Esophagus muscularis mucosa (tissue), 4 donors: Measurements from ENCODE around the gene SCIMP. TPM values are rescaled to one million over a fixed set of nuclear protein-coding genes. Genes with fewer than 3 reads are reported as not detected.
"Not testable (repeated sequence)": the region's sequence is repeated elsewhere in the genome, so short reads cannot be mapped to it uniquely, and the experiment has no call there.

Experiments used
- DNase-seq: peaks from one replicate; pipeline ENCODE4 v3.0.0-alpha.2; 2017; ENCODE audit errors: extremely low spot score
- H3K27ac ChIP-seq, 4 donors: fragments of 200-600 bp; sonication (generic); replicated peaks in 1 of 4; 1 replicate in 3 of 4; 2 replicates in 1 of 4; pipeline ENCODE4 v1.5.1; 2016 to 2019; ENCODE audit warnings: mild to moderate bottlenecking in 1 of 4
- H3K27me3 ChIP-seq, 4 donors: fragments of 200-600 bp; sonication (generic); one replicate each; pipeline versions ENCODE4 v1.5.1 to v1.6.0; 2016 to 2019
- H3K36me3 ChIP-seq, 4 donors: fragments of 200-600 bp; sonication (generic); one replicate each; pipeline ENCODE4 v1.5.1; 2016 to 2019
- H3K4me1 ChIP-seq, 4 donors: fragments of 200-600 bp; sonication (generic); one replicate each; pipeline ENCODE4 v1.5.1; 2016 to 2019
- H3K4me3 ChIP-seq, 4 donors: fragments of 200-600 bp; sonication (generic); 1 replicate in 2 of 4; 2 replicates in 2 of 4; pipeline ENCODE4 v1.5.1; 2016 to 2019; ENCODE audit warnings: mild to moderate bottlenecking in 4 of 4, moderate library complexity in 1 of 4
- H3K9me3 ChIP-seq, 4 donors: fragments of 200-600 bp; sonication (generic); 1 replicate in 3 of 4; 2 replicates in 1 of 4; pipeline ENCODE4 v1.5.1; 2016 to 2019
- EP300 ChIP-seq: sonication (generic); formaldehyde crosslinking; IDR thresholded peaks from one replicate; pipeline ENCODE4 v1.6.1; 2017; ENCODE audit warnings: antibody characterized with exemption
- POLR2A ChIP-seq: fragments of 450-650 bp; IDR thresholded peaks from one replicate; pipeline ENCODE4 v1.6.1; 2017; ENCODE audit warnings: antibody characterized with exemption, moderate library complexity, mild to moderate bottlenecking, low read depth
- POLR2AphosphoS5 ChIP-seq, 2 donors: sonication (generic); formaldehyde crosslinking; IDR thresholded peaks; one replicate each; pipeline ENCODE4 v1.6.1; 2017; ENCODE audit warnings: antibody characterized with exemption in 2 of 2
- WGBS: methylation state at CpG from one replicate; pipeline ENCODE4 v1.1.5; 2018; 5-methylcytosine and 5-hydroxymethylcytosine counted together
- intact Hi-C: fragments of 100-400 bp; cut with DNase I; formaldehyde crosslinking; loops from one replicate; pipeline ENCODE4 v1.15.1; 2023
- total RNA-seq, 4 donors: library from RNA; depleted of rRNA; stranded (reverse); fragments of >200 nt; gene quantifications; one replicate each; pipeline versions ENCODE4 v1.1.0 to v1.2.1, GENCODE V29; 2016
- TF ChIP-seq, protein P1 (sequence below), 3 experiments: fragments of 200-600 bp in 2 of 3; fragments of 450-650 bp in 1 of 3; sonication (generic) in 2 of 3; IDR thresholded peaks; one replicate each; pipeline ENCODE4 v1.5.1; 2017 to 2019; ENCODE audit warnings: antibody characterized with exemption in 3 of 3, mild to moderate bottlenecking in 2 of 3, moderate library complexity in 1 of 3

SCIMP gene
- total RNA-seq, 4 donors from 2014 or later: 0.42 to 4.0 (median 1.3) TPM

DNA sequence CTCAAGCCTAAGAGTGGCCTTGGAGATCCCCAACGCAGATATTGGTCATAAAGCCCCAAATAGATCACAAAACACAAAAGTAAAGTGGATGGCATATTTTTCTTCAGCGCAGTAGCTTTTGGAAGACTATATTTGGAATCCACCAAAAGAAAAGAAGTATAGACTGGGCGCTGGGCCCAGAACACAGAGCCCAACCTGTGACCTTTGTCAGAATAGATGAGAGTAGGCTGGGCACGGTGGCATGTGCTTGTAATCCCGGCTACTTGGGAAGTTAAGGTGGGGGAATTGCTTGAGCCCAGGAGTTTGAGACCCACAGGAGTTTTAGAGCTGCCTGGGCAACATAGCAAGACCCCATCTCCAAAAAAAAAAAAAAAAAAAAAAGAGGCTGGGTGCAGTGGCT is 14.6 kb downstream of the SCIMP start:
- Histone ChIP-seq H3K27me3 (no peaks in the 10 kb centered on the region), H3K27ac (no peak overlapping the region), H3K36me3 (peaks cover 0 to 69% (median 41%) of the 10 kb centered on the region in 4 donors), H3K4me1 (peaks cover 0 to 5% (median 1%) of the 10 kb centered on the region in 4 donors), H3K9me3 (no peaks in the 10 kb centered on the region), H3K4me3 (no peak overlapping the region)
- TF ChIP-seq POLR2A (no peak), EP300 (no peak), POLR2AphosphoS5 (IDR thresholded peaks at IDR 0.05) (no peak)
- TF ChIP-seq, protein P1, sequence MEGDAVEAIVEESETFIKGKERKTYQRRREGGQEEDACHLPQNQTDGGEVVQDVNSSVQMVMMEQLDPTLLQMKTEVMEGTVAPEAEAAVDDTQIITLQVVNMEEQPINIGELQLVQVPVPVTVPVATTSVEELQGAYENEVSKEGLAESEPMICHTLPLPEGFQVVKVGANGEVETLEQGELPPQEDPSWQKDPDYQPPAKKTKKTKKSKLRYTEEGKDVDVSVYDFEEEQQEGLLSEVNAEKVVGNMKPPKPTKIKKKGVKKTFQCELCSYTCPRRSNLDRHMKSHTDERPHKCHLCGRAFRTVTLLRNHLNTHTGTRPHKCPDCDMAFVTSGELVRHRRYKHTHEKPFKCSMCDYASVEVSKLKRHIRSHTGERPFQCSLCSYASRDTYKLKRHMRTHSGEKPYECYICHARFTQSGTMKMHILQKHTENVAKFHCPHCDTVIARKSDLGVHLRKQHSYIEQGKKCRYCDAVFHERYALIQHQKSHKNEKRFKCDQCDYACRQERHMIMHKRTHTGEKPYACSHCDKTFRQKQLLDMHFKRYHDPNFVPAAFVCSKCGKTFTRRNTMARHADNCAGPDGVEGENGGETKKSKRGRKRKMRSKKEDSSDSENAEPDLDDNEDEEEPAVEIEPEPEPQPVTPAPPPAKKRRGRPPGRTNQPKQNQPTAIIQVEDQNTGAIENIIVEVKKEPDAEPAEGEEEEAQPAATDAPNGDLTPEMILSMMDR (IDR thresholded peaks at IDR 0.05): no peak
- intact Hi-C loops: no loop called here
- WGBS: 71% methylated on average over 5 of the region's 5 CpGs
- DNase-seq: no peak

DNA sequence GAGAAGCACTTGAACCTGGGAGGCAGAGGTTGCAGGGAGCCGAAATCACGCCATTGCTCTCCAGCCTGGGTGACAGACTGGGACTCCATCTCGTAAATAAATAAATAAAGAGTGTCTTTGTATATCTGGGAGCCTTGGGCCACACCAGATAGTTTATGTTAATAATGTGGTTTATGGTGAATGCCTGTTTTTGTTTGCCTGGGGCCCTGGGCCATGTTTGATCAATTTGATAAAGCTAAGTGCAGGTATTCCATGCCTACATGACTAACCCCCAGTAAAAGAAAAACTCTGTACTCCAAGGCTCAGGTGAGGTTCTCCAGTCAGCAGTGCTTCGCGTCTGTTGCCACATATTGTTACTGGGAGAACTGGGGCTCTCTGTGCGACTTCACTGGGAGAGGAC is 15.1 kb downstream of the SCIMP start:
- TF ChIP-seq, protein P1 (IDR thresholded peaks at IDR 0.05): no peak
- no peak for TF ChIP-seq EP300
- TF ChIP-seq POLR2AphosphoS5 (IDR thresholded peaks at IDR 0.05): no peak
- TF ChIP-seq POLR2A: no peak
- Histone ChIP-seq H3K4me3 (no peak overlapping the region), H3K9me3 (no peaks in the 10 kb centered on the region), H3K27me3 (no peaks in the 10 kb centered on the region), H3K27ac (no peak overlapping the region), H3K36me3 (peaks cover 0 to 69% (median 41%) of the 10 kb centered on the region in 4 donors), H3K4me1 (peaks cover 0 to 5% (median 1%) of the 10 kb centered on the region in 4 donors)
- intact Hi-C loops: no loop called here
- 86% methylated on average over 6 of the region's 6 CpGs for WGBS
- no peak for DNase-seq

DNA sequence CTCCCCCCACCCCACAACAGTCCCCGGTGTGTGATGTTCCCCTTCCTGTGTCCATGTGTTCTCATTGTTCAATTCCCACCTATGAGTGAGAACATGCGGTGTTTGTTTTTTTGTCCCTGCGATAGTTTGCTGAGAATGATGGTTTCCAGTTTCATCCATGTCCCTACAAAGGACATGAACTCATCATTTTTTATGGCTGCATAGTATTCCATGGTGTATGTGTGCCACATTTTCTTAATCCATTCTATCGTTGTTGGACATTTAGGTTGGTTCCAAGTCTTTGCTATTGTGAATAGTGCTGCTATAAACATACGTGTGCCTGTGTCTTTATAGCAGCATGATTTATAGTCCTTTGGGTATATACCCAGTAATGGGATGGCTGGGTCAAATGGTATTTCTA is 17.1 kb downstream of the SCIMP start:
- intact Hi-C loops, H3K9me3 ChIP-seq, DNase-seq, H3K27ac ChIP-seq, H3K4me1 ChIP-seq, H3K4me3 ChIP-seq, H3K27me3 ChIP-seq: not testable (repeated sequence)
- 99% methylated on average over 5 of the region's 5 CpGs for WGBS
- peaks cover 0 to 59% (median 29%) of the 10 kb centered on the region in 4 donors for H3K36me3 ChIP-seq

DNA sequence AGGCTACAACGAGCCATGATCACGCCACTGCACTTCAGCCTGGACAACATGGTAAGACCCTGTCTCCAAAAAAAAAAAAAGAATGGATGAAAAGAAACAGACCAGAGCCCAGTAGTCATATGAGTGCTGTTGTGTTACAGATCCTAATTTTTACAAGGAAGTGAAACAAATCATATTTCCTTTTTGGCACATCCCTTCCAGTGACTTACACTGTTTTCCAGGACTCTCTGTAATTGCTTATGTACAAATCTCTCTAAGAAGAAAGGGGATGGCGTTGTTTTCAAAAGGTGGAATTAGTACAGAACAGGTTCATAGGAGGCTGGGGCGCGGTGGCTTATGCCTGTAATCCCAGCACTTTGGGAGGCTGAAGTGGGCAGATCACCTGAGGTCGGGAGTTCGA is 23.2 kb downstream of the SCIMP start:
- Histone ChIP-seq H3K4me1 (no peaks in the 10 kb centered on the region), H3K27ac (peak overlapping the region in 1 of 4 donors; percentile 48), H3K4me3 (no peak overlapping the region), H3K9me3 (no peaks in the 10 kb centered on the region), H3K36me3 (peaks cover 0 to 50% (median 25%) of the 10 kb centered on the region in 4 donors), H3K27me3 (no peaks in the 10 kb centered on the region)
- TF ChIP-seq, protein P1 (IDR thresholded peaks at IDR 0.05): no peak
- TF ChIP-seq POLR2AphosphoS5 (IDR thresholded peaks at IDR 0.05): no peak
- no peak for TF ChIP-seq EP300
- no peak for TF ChIP-seq POLR2A
- no peak for DNase-seq
- WGBS: 95% methylated on average over 7 of the region's 7 CpGs
- intact Hi-C loops: no loop called here

DNA sequence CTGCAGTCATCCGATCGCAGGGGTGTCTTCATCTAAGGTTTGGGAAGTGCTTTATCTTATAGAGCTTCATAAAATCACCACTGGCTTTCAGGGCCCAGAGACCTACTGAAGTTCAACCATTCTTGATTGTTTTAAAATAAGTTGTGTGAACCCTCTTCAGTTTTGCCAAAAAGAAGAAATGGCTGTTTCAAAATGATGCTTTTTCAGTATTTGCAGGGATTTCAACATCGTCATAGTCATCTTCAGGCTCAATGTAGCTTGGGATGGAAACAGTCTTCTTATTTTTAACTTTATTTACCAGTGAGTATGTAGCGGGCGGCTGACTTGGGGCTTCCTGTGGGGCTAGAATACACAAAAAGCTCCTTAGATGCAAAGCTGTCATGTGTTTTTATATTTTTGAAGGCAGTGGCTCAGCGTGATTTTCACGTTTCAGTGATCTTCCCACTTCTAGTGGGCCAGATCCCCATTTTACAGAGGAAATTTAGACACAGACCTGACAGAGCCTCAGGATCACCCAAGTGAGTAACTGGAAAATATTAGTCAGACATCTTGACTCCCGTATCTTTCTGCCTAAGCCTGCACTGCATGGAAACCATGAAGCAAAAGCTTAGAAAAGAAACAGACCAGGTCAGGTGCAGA is 23.9 kb downstream of the SCIMP start:
- peak overlapping the region in 1 of 4 donors; percentile 48 for H3K27ac ChIP-seq

More for the DNA sequence above, 23.9 kb downstream of the SCIMP start:
- WGBS: 84% methylated on average over 8 of the region's 8 CpGs
- Histone ChIP-seq H3K36me3 (peaks cover 0 to 43% (median 20%) of the 10 kb centered on the region in 4 donors), H3K4me1 (no peaks in the 10 kb centered on the region), H3K4me3 (no peak overlapping the region), H3K27me3 (no peaks in the 10 kb centered on the region), H3K9me3 (no peaks in the 10 kb centered on the region)
- intact Hi-C loops: no loop called here
- TF ChIP-seq EP300: no peak
- no peak for TF ChIP-seq POLR2AphosphoS5 (IDR thresholded peaks at IDR 0.05)
- TF ChIP-seq, protein P1 (IDR thresholded peaks at IDR 0.05): no peak
- DNase-seq: no peak
